ENCODE measurements around the gene PCID2. TPM values are rescaled to one million over a fixed set of nuclear protein-coding genes. Genes with fewer than 3 reads are reported as not detected.

PCID2 gene
- total and polyA plus RNA-seq, 2 of the 13 experiments (the other 11 are each of a cell fraction or from before 2014, with no cell fraction given), result 65.0 to 111 TPM

DNA sequence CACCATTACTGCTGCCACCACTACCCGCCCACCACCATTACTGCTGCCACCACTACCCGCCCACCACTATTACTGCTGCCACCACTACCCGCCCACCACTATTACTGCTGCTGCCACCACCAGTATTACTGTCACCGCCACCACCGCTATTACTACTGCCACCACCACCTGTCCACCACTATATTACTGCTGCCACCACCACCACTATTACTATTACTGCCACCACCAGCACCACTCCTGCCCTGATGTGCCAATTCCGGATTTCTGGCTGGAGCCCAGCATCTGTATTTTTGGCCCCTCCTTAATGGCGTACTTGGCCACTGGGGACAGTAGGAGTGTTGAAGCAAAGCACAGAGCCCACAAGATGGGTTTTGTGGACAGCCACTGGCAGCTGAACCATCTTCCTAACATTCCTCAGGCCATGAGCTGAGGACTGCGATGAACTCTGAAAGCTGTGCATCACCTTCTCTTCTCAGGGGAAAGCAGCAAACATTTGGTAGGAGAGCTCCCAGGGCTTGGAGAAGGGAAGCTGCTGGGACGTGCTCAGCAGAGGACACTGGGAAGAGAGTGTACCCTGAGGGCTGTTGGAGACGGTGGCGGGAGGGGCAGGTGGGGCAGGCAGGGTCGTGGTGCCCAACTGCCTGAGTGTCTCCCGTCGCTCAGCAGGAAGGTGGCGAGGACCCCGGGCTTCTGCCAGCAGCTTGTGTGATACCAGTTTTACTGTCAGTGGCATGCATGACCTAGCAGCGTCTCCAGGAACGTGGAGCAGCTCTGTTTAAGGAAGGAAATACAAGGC lies 23.9 kb upstream of the PCID2 start (continued):
- TF ChIP-seq, protein P1, sequence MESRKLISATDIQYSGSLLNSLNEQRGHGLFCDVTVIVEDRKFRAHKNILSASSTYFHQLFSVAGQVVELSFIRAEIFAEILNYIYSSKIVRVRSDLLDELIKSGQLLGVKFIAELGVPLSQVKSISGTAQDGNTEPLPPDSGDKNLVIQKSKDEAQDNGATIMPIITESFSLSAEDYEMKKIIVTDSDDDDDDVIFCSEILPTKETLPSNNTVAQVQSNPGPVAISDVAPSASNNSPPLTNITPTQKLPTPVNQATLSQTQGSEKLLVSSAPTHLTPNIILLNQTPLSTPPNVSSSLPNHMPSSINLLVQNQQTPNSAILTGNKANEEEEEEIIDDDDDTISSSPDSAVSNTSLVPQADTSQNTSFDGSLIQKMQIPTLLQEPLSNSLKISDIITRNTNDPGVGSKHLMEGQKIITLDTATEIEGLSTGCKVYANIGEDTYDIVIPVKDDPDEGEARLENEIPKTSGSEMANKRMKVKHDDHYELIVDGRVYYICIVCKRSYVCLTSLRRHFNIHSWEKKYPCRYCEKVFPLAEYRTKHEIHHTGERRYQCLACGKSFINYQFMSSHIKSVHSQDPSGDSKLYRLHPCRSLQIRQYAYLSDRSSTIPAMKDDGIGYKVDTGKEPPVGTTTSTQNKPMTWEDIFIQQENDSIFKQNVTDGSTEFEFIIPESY (CRISPR knock-in tag; IDR thresholded peaks at IDR 0.05), result no peak
- TF ChIP-seq ZNF552 (CRISPR knock-in tag; IDR thresholded peaks at IDR 0.05; ENCODE audit: borderline replicate concordance) (no peak), TERF1 (CRISPR knock-in tag; IDR thresholded peaks at IDR 0.05) (no peak), GTF2F1 (IDR thresholded peaks at IDR 0.05; ENCODE audit: low read length) (no peak), MZF1 (CRISPR knock-in tag; IDR thresholded peaks at IDR 0.05; ENCODE audit: borderline replicate concordance) (no peak), HDAC2 (CRISPR knock-in tag; IDR thresholded peaks at IDR 0.05) (no peak), AGO2 (optimal IDR thresholded peaks at IDR 0.05; ENCODE audit: low read depth, low read length) (peak; percentile 55), DMAP1 (CRISPR knock-in tag; IDR thresholded peaks at IDR 0.05) (no peak), RFX5 (IDR thresholded peaks at IDR 0.05; ENCODE audit: low read depth, low read length) (no peak), ZNF263 (CRISPR knock-in tag; IDR thresholded peaks at IDR 0.05) (no peak), ZNF367 (CRISPR knock-in tag; IDR thresholded peaks at IDR 0.05; ENCODE audit: borderline replicate concordance) (no peak), RELA (CRISPR knock-in tag; IDR thresholded peaks at IDR 0.05) (no peak), ZBED4 (CRISPR knock-in tag; IDR thresholded peaks at IDR 0.05; ENCODE audit: borderline replicate concordance) (no peak)

Data from HepG2 (cell line).